Uterus (tissue), 4 donors: ENCODE measurements around the gene PRRC1. TPM values are rescaled to one million over a fixed set of nuclear protein-coding genes. Genes with fewer than 3 reads are reported as not detected.

ENCODE experiments used
- DNase-seq, 2 donors: peaks; one replicate each; pipeline ENCODE4 v3.0.0-alpha.2; 2019 to 2020
- H3K27ac ChIP-seq, 2 donors: fragments of 200-600 bp; sonication (generic); 1 replicate in 1 of 2; 2 replicates in 1 of 2; pipeline ENCODE4 v1.5.1; 2016 to 2018
- H3K27me3 ChIP-seq, 2 donors: fragments of 200-600 bp; sonication (generic); one replicate each; pipeline ENCODE4 v1.5.1; 2018 to 2019; ENCODE audit warnings: control low read depth in 1 of 2
- H3K36me3 ChIP-seq, 2 donors: fragments of 200-600 bp; sonication (generic); one replicate each; pipeline ENCODE4 v1.5.1; 2019; ENCODE audit warnings: control low read depth in 1 of 2
- H3K4me1 ChIP-seq, 2 donors: fragments of 200-600 bp; sonication (generic); one replicate each; pipeline ENCODE4 v1.5.1; 2018 to 2019; ENCODE audit warnings: control low read depth in 1 of 2
- H3K4me3 ChIP-seq, 2 donors: fragments of 200-600 bp; sonication (generic); 1 replicate in 1 of 2; 2 replicates in 1 of 2; pipeline ENCODE4 v1.5.1; 2018 to 2019; ENCODE audit warnings: mild to moderate bottlenecking in 1 of 2
- H3K9me3 ChIP-seq, 2 donors: fragments of 200-600 bp; sonication (generic); one replicate each; pipeline ENCODE4 v1.5.1; 2019; ENCODE audit warnings: control low read depth in 1 of 2
- CTCF ChIP-seq, 4 experiments: fragments of 200-600 bp in 2 of 4; fragments of 450-650 bp in 2 of 4; sonication (generic) in 2 of 4; IDR thresholded peaks; one replicate each; pipeline ENCODE4 v1.5.1; 2016 to 2019; ENCODE audit warnings: antibody characterized with exemption in 4 of 4, mild to moderate bottlenecking in 2 of 4, moderate library complexity in 1 of 4
- POLR2A ChIP-seq, 2 donors: fragments of 450-650 bp; IDR thresholded peaks; one replicate each; pipeline ENCODE4 v1.6.1; 2016; ENCODE audit warnings: antibody characterized with exemption in 2 of 2, mild to moderate bottlenecking in 1 of 2, moderate library complexity in 1 of 2
- intact Hi-C: fragments of 100-400 bp; cut with DNase I; formaldehyde crosslinking; loops from one replicate; pipeline ENCODE4 v1.15.1; 2023; ENCODE audit warnings: low total_unique reads
- total RNA-seq, 4 donors: library from RNA; depleted of rRNA in 3 of 4; stranded (reverse); fragments of >200 nt in 3 of 4; gene quantifications; one replicate each; pipeline versions ENCODE4 v1.1.0 to v1.2.4, GENCODE V29; 2014 to 2023
- donor health status: DM: yes; HTN: yes; CAD: no.

The PRRC1 gene
- total RNA-seq, 4 donors from 2014 or later = 32.9 to 109 (median 77.3) TPM

GRCh38 chr5:127513408-127513970 lies 4.0 kb upstream of the PRRC1 start:
- no peak for TF ChIP-seq POLR2A (IDR thresholded peaks at IDR 0.05)
- no peak for TF ChIP-seq CTCF (IDR thresholded peaks at IDR 0.05)
- Histone ChIP-seq H3K27me3 (no peaks in the 10 kb centered on the region), H3K27ac (no peak overlapping the region), H3K4me1 (no peaks in the 10 kb centered on the region), H3K9me3 (no peaks in the 10 kb centered on the region), H3K36me3 (no peaks in the 10 kb centered on the region), H3K4me3 (no peak overlapping the region)
- no peak for DNase-seq
- intact Hi-C loops = no loop called here

- no peak for TF ChIP-seq CTCF (IDR thresholded peaks at IDR 0.05)
- no peak for TF ChIP-seq POLR2A (IDR thresholded peaks at IDR 0.05)
- Histone ChIP-seq H3K9me3 (no peaks in the 10 kb centered on the region), H3K36me3 (no peaks in the 10 kb centered on the region), H3K27ac (no peak overlapping the region), H3K4me1 (peaks cover 0 to 7% of the 10 kb centered on the region in 2 donors), H3K27me3 (no peaks in the 10 kb centered on the region), H3K4me3 (no peak overlapping the region)
- DNase-seq = no peak
- intact Hi-C loops = no loop called here
Observed at GRCh38 chr5:127514816-127515215, 2.6 kb upstream of the PRRC1 start.

- DNase-seq = no peak
- TF ChIP-seq POLR2A (IDR thresholded peaks at IDR 0.05) (no peak), CTCF (IDR thresholded peaks at IDR 0.05) (no peak)
Observed at GRCh38 chr5:127515693-127516440, 1.6 kb upstream of the PRRC1 start.

GRCh38 chr5:127517110-127517479 lies 345 bp upstream of the PRRC1 start:
- H3K9me3 ChIP-seq = no peaks in the 10 kb centered on the region
- peak overlapping the region; percentile 72 to 80 for H3K27ac ChIP-seq
- no peaks in the 10 kb centered on the region for H3K36me3 ChIP-seq
- no peaks in the 10 kb centered on the region for H3K27me3 ChIP-seq
- H3K4me1 ChIP-seq = peaks cover 0 to 7% of the 10 kb centered on the region in 2 donors
- intact Hi-C loops = no loop called here
- DNase-seq = no peak
- TF ChIP-seq POLR2A (IDR thresholded peaks at IDR 0.05) = no peak
- no peak for TF ChIP-seq CTCF (IDR thresholded peaks at IDR 0.05)
- peak overlapping the region; percentile 70 to 99 for H3K4me3 ChIP-seq

More at GRCh38 chr5:127515693-127516440, 1.6 kb upstream of the PRRC1 start:
- Histone ChIP-seq H3K9me3 (no peaks in the 10 kb centered on the region), H3K27me3 (no peaks in the 10 kb centered on the region), H3K4me3 (no peak overlapping the region), H3K4me1 (peaks cover 0 to 7% of the 10 kb centered on the region in 2 donors), H3K27ac (no peak overlapping the region), H3K36me3 (no peaks in the 10 kb centered on the region)
- intact Hi-C loops = no loop called here

- TF ChIP-seq POLR2A (IDR thresholded peaks at IDR 0.05) = no peak
- no peak for TF ChIP-seq CTCF (IDR thresholded peaks at IDR 0.05)
- H3K4me3 ChIP-seq = peak overlapping the region; percentile 70 to 99
- H3K36me3 ChIP-seq = no peaks in the 10 kb centered on the region
- peak overlapping the region; percentile 72 to 80 for H3K27ac ChIP-seq
- H3K4me1 ChIP-seq = peaks cover 0 to 7% of the 10 kb centered on the region in 2 donors
- DNase-seq = no peak
- H3K9me3 ChIP-seq = no peaks in the 10 kb centered on the region
- intact Hi-C loops = no loop called here
- no peaks in the 10 kb centered on the region for H3K27me3 ChIP-seq
Observed at GRCh38 chr5:127518319-127518621, 830 bp downstream of the PRRC1 start.
